Activated naive CD8-positive, alpha-beta T cell treated with anti-CD3 and anti-CD28 coated beads, Interleukin-2, amount 10 ng/mL, durations not matched to agents 7 days and 5 days (primary cell): ENCODE results near the gene TXLNB. TPM values are rescaled to one million over a fixed set of nuclear protein-coding genes. Genes with fewer than 3 reads are reported as not detected.
A peak's percentile ranks its signal among the peaks of the same experiment; 100 is the strongest.

ENCODE experiments used
- ATAC-seq: fragments of 150-1000 bp; cut with Tn5 transposase; one replicate; pipeline ENCODE4 v1.10.0; 2021; ENCODE audit warnings: low read depth, moderate library complexity
- POLR2A ChIA-PET: fragments of 350-600 bp; sonication (Branson Sonifier 250); formaldehyde crosslinking; loops from one replicate; lab custom pipeline; 2021; ENCODE audit warnings: antibody characterized with exemption; lab: Charles Lee
- DNase-seq: peaks from one replicate; pipeline ENCODE4 v3.0.0; 2021
- H3K27ac Mint-ChIP-seq: one replicate; pipeline ENCODE4 v1.8.0; 2022; ENCODE audit warnings: mild to moderate bottlenecking, mixed read lengths
- H3K27me3 Mint-ChIP-seq: one replicate; pipeline ENCODE4 v1.8.0; 2022; ENCODE audit warnings: mild to moderate bottlenecking, moderate library complexity, mixed read lengths
- H3K36me3 Mint-ChIP-seq: one replicate; pipeline ENCODE4 v1.8.0; 2021; ENCODE audit warnings: mild to moderate bottlenecking, mixed read lengths
- H3K4me1 Mint-ChIP-seq: one replicate; pipeline ENCODE4 v1.8.0; 2021; ENCODE audit warnings: mixed read lengths
- H3K4me3 Mint-ChIP-seq: one replicate; pipeline ENCODE4 v1.8.0; 2022; ENCODE audit warnings: mild to moderate bottlenecking, moderate library complexity, mixed read lengths
- H3K9me3 Mint-ChIP-seq: one replicate; pipeline ENCODE4 v1.8.0; 2021; ENCODE audit warnings: mixed read lengths
- total RNA-seq, 2 experiments: library from RNA; stranded (reverse); gene quantifications; one replicate each; pipeline ENCODE4 v1.2.3, GENCODE V29; 2021

The TXLNB gene
- total RNA-seq, 2 experiments from 2014 or later: 0.62 to 0.69 TPM

DNA sequence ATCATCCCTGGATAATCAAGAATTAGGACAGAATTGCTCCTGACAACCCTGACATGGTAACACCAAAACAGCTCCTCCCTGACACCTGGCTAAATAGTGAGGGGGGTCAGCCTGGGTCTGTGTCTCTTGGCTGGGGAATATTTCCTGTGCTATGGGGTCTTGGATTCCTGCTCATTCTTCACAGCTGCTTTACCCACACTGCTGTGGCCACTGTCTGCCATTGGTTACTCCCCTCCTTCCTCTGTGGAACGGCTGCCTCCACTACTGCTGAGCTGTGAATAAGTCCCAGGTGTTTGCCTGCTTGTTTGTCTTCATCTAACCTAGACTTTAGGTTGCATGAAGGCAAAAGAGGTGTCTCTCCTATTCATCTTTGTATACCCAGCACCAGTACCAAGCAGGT, 33.9 kb upstream of the TXLNB start:
- POLR2A ChIA-PET: interaction anchor here (4.1 kb wide), 1 partner anchor 34 kb away, joined by 41 read pairs; the partner anchor contains the start of gene TXLNB
- Mint-ChIP-seq H3K36me3 (peaks cover 15% of the 10 kb centered on the region), H3K27ac (peak overlapping the region; percentile 10), H3K4me3 (peak overlapping the region; percentile 5), H3K4me1 (peaks cover 11% of the 10 kb centered on the region), H3K27me3 (no peaks in the 10 kb centered on the region), H3K9me3 (peaks cover 9% of the 10 kb centered on the region)
- DNase-seq: no peak
- ATAC-seq: no peak

DNA sequence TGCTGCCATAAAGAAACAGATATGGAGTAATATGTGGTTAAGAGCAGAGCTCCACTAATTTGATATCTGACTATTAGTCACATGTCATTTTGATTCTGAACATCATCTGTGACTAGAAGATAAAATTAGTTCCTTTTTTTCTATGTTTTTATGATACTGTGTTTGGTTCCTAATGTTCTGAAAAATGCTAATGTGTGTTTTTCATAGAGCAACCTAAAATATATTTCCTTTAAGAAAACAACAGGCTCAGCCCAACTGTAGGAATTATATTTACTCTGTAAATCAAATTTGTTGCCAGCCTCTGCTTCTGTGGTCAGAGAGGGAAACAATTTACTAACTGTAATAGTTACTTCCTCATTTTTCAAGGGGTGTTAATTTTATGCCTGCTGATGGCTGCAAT, 33.3 kb upstream of the TXLNB start:
- no peak for ATAC-seq
- DNase-seq: no peak
- POLR2A ChIA-PET: interaction anchor here (2.4 to 4.1 kb wide), 2 partner anchors 34 to 49 kb away, joined by 26 to 41 read pairs; partner anchors contain the start of genes CITED2 and TXLNB
- Mint-ChIP-seq H3K36me3 (peaks cover 15% of the 10 kb centered on the region), H3K4me3 (no peak overlapping the region), H3K9me3 (peaks cover 9% of the 10 kb centered on the region), H3K27me3 (no peaks in the 10 kb centered on the region), H3K4me1 (peaks cover 11% of the 10 kb centered on the region), H3K27ac (no peak overlapping the region)

- no peak for DNase-seq
- peaks cover 11% of the 10 kb centered on the region for H3K4me1 Mint-ChIP-seq
- ATAC-seq: no peak
- H3K9me3 Mint-ChIP-seq: peaks cover 9% of the 10 kb centered on the region
- H3K27ac Mint-ChIP-seq: peak overlapping the region; percentile 73
- peak overlapping the region; percentile 48 for H3K4me3 Mint-ChIP-seq
- H3K27me3 Mint-ChIP-seq: no peaks in the 10 kb centered on the region
- POLR2A ChIA-PET: interaction anchor here (0.7 to 4.1 kb wide), 4 partner anchors 33 to 187 kb away, joined by 3 to 41 read pairs (median 15); partner anchors contain the start of genes CITED2 and TXLNB
- peaks cover 15% of the 10 kb centered on the region for H3K36me3 Mint-ChIP-seq
These were observed 32.4 kb upstream of the TXLNB start for GRCh38 chr6:139324301-139324555.

DNA sequence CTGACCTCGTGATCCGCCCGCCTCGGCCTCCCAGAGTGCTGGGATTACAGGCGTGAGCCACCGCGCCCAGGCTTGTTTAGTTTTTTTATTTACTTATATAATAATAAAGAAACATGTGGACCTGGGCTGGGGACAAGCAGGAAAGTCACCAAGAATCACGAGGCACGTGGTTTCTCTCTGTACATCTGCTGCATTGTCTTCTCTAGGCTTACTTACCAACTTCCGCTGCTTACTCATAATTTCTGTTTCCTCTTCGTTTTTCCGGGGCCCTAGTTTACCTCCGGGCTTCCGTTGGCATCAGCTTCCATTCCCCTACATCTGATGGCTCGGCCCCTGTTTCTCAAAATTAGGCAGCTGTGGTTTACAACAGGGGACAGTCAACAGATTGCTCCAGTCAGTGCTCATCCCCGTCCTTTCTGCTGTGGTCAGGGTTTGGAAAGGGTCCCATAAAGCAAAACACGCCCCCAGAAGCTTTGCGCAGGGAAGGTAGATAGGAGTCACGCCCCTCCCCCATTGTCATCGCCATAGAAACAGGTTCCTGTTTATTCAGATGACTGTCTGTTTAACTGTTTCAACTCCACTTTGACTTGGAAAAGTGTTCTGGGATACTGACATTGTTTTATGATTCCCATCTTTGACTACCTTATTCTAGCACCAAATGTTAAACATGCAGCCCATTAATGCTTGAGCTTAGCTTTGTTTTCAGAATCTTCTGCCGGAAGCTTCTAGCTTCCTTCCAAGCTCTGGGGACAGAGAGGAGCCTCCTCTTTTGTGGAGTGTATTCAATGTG, 31.9 kb upstream of the TXLNB start:
- Mint-ChIP-seq H3K9me3 (peaks cover 7% of the 10 kb centered on the region), H3K36me3 (peaks cover 15% of the 10 kb centered on the region), H3K27me3 (no peaks in the 10 kb centered on the region), H3K4me1 (peaks cover 11% of the 10 kb centered on the region), H3K4me3 (peak overlapping the region; percentile 76), H3K27ac (peak overlapping the region; percentile 96)
- POLR2A ChIA-PET: interaction anchor here (0.8 to 4.1 kb wide), 4 partner anchors 32 to 73 kb away, joined by 3 to 41 read pairs (median 14); partner anchors contain the start of genes CITED2 and TXLNB
- peak; percentile 93 for ATAC-seq
- peak; percentile 73 for DNase-seq

DNA sequence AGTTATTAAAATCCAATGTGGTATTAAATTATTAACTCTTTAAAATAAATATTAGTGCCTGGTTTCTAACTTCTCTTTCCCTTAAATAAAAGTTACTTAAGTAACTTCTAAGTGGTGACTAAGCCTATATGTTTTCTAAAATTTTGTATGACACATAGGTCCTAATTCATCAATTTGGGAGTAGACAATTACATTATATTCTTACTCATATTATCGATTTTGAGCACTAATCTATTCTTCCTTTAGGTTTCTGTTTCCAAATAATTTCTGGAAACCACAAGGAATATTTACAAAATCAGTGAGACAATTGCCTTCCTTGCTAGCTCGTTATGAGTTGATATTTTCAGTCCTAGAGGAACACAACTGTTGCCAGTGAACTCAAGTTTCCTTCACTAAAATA, 28.3 kb upstream of the TXLNB start:
- DNase-seq (no peak), ATAC-seq (no peak)
- peaks cover 11% of the 10 kb centered on the region for H3K36me3 Mint-ChIP-seq
- H3K27ac Mint-ChIP-seq: no peak overlapping the region
- H3K4me3 Mint-ChIP-seq: no peak overlapping the region
- no peaks in the 10 kb centered on the region for H3K27me3 Mint-ChIP-seq
- H3K4me1 Mint-ChIP-seq: peaks cover 16% of the 10 kb centered on the region
- POLR2A ChIA-PET: interaction anchor here (1.5 kb wide), 1 partner anchor 28 kb away, joined by 3 read pairs; the partner anchor contains the start of gene TXLNB
- peaks cover 8% of the 10 kb centered on the region for H3K9me3 Mint-ChIP-seq

DNA sequence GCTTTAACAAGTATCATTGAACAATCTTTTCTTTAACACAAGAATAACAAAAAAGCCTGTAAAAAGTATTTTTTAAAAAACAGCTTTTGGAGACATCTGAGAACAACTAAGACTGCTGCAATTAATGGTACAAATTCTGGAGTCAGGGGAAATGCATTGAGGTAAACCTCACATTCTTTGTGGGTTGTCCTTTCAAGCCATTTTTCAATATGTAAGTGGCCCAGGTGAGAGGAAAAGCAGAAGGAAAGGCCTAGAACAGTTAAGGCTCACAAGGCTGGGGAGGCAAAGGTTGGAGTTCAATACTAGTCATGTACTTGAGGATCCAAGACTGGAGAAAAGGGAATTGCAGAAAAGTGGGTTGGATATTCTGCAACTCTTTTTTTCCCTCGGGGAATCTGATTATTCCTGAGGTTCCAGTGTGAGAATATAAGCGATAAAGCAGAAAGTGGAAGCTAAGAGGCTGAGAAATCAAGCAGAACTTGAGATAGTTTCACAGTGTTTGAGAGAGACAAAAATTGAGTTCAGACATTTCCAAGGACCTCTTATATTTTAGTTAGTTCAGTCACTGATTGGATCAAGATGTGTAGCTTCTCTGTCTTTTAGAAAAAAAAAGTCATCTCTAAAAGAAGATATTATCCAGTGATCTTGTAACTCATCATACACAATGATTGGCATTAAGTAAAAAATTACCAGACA, 25.0 kb upstream of the TXLNB start:
- H3K4me3 Mint-ChIP-seq: no peak overlapping the region
- peaks cover 5% of the 10 kb centered on the region for H3K9me3 Mint-ChIP-seq
- H3K27ac Mint-ChIP-seq: no peak overlapping the region
- ATAC-seq: no peak
- no peak for DNase-seq
- POLR2A ChIA-PET: interaction anchor here (0.6 kb wide), 1 partner anchor 12 kb away, joined by 4 read pairs; no protein-coding TSS in a partner anchor
- H3K36me3 Mint-ChIP-seq: peaks cover 2% of the 10 kb centered on the region
- no peaks in the 10 kb centered on the region for H3K27me3 Mint-ChIP-seq
- peaks cover 7% of the 10 kb centered on the region for H3K4me1 Mint-ChIP-seq

- ATAC-seq (no peak), DNase-seq (no peak)
- H3K36me3 Mint-ChIP-seq: peaks cover 4% of the 10 kb centered on the region
- no peak overlapping the region for H3K27ac Mint-ChIP-seq
- H3K4me1 Mint-ChIP-seq: peaks cover 7% of the 10 kb centered on the region
- no peaks in the 10 kb centered on the region for H3K27me3 Mint-ChIP-seq
- POLR2A ChIA-PET: no interaction called here
- H3K9me3 Mint-ChIP-seq: peaks cover 5% of the 10 kb centered on the region
- no peak overlapping the region for H3K4me3 Mint-ChIP-seq
These were observed 22.2 kb upstream of the TXLNB start for GRCh38 chr6:139313784-139314545.

GRCh38 chr6:139313229-139313628, 21.4 kb upstream of the TXLNB start:
- H3K27ac Mint-ChIP-seq: no peak overlapping the region
- peaks cover 4% of the 10 kb centered on the region for H3K9me3 Mint-ChIP-seq
- no peaks in the 10 kb centered on the region for H3K27me3 Mint-ChIP-seq
- peaks cover 7% of the 10 kb centered on the region for H3K4me1 Mint-ChIP-seq
- DNase-seq: no peak
- H3K4me3 Mint-ChIP-seq: no peak overlapping the region
- peaks cover 2% of the 10 kb centered on the region for H3K36me3 Mint-ChIP-seq
- no peak for ATAC-seq
- POLR2A ChIA-PET: no interaction called here

DNA sequence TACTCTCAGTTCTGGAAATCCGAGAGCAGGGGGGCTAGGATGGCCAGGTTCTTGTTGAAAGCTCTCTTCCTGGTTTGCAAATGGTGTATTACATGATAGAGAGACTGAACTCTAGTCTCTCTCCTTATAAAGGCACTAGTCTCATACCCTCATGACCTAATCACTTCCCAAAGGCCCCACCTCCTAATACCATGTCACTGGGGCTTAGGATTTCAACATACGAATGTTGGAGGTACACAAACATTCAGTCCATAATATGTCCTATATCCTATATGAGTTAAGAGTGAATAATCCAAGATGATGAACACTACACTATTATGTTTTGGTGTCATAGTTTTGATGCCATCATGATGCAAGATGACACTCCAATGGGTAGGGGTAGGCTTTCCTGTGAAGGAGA, 20.0 kb upstream of the TXLNB start:
- DNase-seq: no peak
- POLR2A ChIA-PET: interaction anchor here (0.5 kb wide), 1 partner anchor 223 kb away, joined by 3 read pairs; no protein-coding TSS in a partner anchor
- Mint-ChIP-seq H3K27me3 (no peaks in the 10 kb centered on the region), H3K4me3 (no peak overlapping the region), H3K36me3 (peaks cover 2% of the 10 kb centered on the region), H3K27ac (no peak overlapping the region), H3K9me3 (peaks cover 2% of the 10 kb centered on the region), H3K4me1 (peaks cover 6% of the 10 kb centered on the region)
- no peak for ATAC-seq

DNA sequence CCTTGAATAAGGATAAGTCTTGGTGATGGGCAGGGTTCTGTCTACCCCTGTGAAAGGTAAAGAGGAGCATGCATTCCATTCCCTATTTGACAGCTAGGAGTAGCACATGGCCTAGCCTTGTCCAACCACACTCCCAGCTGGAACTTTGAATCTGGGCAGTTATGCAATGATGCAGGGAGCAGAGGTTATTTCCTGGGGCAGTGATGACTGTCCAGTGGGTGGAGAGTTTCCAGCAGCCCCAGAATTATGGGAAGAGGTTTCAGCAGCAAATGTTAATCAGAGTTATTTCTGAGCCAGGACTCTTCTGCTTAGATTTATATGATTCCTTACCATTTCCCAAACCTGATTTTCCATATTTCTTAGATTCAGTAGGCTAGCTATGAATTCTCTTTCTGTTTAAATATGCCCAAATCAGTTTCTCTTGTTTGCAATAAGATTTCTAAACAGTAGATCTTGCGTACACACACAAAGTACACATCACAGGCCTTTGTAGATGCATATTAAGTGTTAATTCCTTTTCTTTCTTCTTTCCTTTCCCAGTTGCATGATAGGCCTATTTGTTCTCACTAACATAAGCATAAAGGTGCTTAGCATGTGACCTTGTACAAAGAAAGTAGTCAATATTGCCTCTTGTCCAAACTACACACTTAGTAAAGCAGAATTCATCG, 17.3 kb upstream of the TXLNB start:
- no peak for DNase-seq
- Mint-ChIP-seq H3K9me3 (peaks cover 6% of the 10 kb centered on the region), H3K4me1 (no peaks in the 10 kb centered on the region), H3K27me3 (peaks cover 4% of the 10 kb centered on the region), H3K36me3 (peaks cover 2% of the 10 kb centered on the region), H3K4me3 (no peak overlapping the region), H3K27ac (no peak overlapping the region)
- POLR2A ChIA-PET: no interaction called here
- no peak for ATAC-seq

- Mint-ChIP-seq H3K27me3 (peaks cover 7% of the 10 kb centered on the region), H3K36me3 (peaks cover 2% of the 10 kb centered on the region), H3K4me1 (no peaks in the 10 kb centered on the region), H3K4me3 (no peak overlapping the region), H3K9me3 (peaks cover 6% of the 10 kb centered on the region), H3K27ac (no peak overlapping the region)
- DNase-seq (no peak), ATAC-seq (no peak)
- POLR2A ChIA-PET: no interaction called here
These were observed 16.6 kb upstream of the TXLNB start for GRCh38 chr6:139308286-139308916.

- Mint-ChIP-seq H3K27me3 (peaks cover 7% of the 10 kb centered on the region), H3K9me3 (peaks cover 7% of the 10 kb centered on the region), H3K4me1 (no peaks in the 10 kb centered on the region), H3K36me3 (peaks cover 5% of the 10 kb centered on the region), H3K27ac (no peak overlapping the region), H3K4me3 (no peak overlapping the region)
- ATAC-seq: no peak
- no peak for DNase-seq
- POLR2A ChIA-PET: interaction anchor here (0.6 kb wide), 1 partner anchor 352 kb away, joined by 3 read pairs; no protein-coding TSS in a partner anchor
These were observed 14.6 kb upstream of the TXLNB start for GRCh38 chr6:139306291-139306981.
